H9 (cell line): ENCODE results near the gene ACSM5. TPM values are rescaled to one million over a fixed set of nuclear protein-coding genes. Genes with fewer than 3 reads are reported as not detected.

Experiments used
- DNase-seq: peaks from one replicate; pipeline ENCODE4 v3.0.0-alpha.2; 2017
- H2AFZ ChIP-seq: one replicate; pipeline ENCODE4 v1.6.1; 2013; ENCODE audit warnings: mild to moderate bottlenecking, low read length, control low read depth, moderate library complexity
- H2AK5ac ChIP-seq: 2 replicates; pipeline ENCODE4 v1.6.1; 2013; ENCODE audit warnings: low read length, control low read depth, mixed read lengths; ENCODE audit not compliant: insufficient read length
- H2BK120ac ChIP-seq: one replicate; pipeline ENCODE4 v1.6.1; 2013; ENCODE audit warnings: low read depth, mild to moderate bottlenecking, low read length, control low read depth, inconsistent platforms; ENCODE audit not compliant: poor library complexity, severe bottlenecking
- H2BK12ac ChIP-seq: 2 replicates; pipeline ENCODE4 v1.6.1; 2013; ENCODE audit warnings: low read length, control low read depth, mixed read lengths, low read depth; ENCODE audit not compliant: insufficient read length
- H2BK15ac ChIP-seq: 2 replicates; pipeline ENCODE4 v1.6.1; 2013; ENCODE audit warnings: low read depth, low read length, control low read depth
- H2BK20ac ChIP-seq: one replicate; pipeline ENCODE4 v1.6.1; 2013; ENCODE audit warnings: low read depth, mild to moderate bottlenecking, low read length, control low read depth, inconsistent platforms; ENCODE audit not compliant: poor library complexity, severe bottlenecking
- H2BK5ac ChIP-seq: 2 replicates; pipeline ENCODE4 v1.6.1; 2013; ENCODE audit warnings: low read length, control low read depth, mixed read lengths; ENCODE audit not compliant: insufficient read length
- H3K14ac ChIP-seq: 2 replicates; pipeline ENCODE4 v1.6.1; 2013; ENCODE audit warnings: low read length, control low read depth; ENCODE audit not compliant: insufficient read depth
- H3K18ac ChIP-seq: 2 replicates; pipeline ENCODE4 v1.6.1; 2013; ENCODE audit warnings: low read depth, mild to moderate bottlenecking, mixed read lengths, low read length, control low read depth; ENCODE audit not compliant: insufficient read length
- H3K23ac ChIP-seq: 2 replicates; pipeline ENCODE4 v1.6.1; 2013; ENCODE audit warnings: low read length, control low read depth, mixed read lengths, low read depth; ENCODE audit not compliant: insufficient read length
- H3K23me2 ChIP-seq: 2 replicates; pipeline ENCODE4 v1.6.1; 2013; ENCODE audit warnings: low read depth, mild to moderate bottlenecking, mixed read lengths, low read length, control low read depth; ENCODE audit not compliant: insufficient read length, poor library complexity, severe bottlenecking
- H3K27ac ChIP-seq: 2 replicates; pipeline ENCODE4 v1.5.1; 2013; ENCODE audit warnings: low read length, control low read depth, mixed read lengths, low read depth; ENCODE audit not compliant: insufficient read length
- H3K27me3 ChIP-seq: 2 replicates; pipeline ENCODE4 v1.6.1; 2013; ENCODE audit warnings: low read length, control low read depth, inconsistent platforms; ENCODE audit not compliant: insufficient read depth
- H3K4ac ChIP-seq: 2 replicates; pipeline ENCODE4 v1.6.1; 2013; ENCODE audit warnings: low read depth, mild to moderate bottlenecking, control low read depth, inconsistent platforms, low read length, moderate library complexity
- H3K4me1 ChIP-seq: 2 replicates; pipeline ENCODE4 v1.6.1; 2013; ENCODE audit warnings: low read length, control low read depth, inconsistent platforms; ENCODE audit not compliant: insufficient read depth
- H3K4me2 ChIP-seq: 2 replicates; pipeline ENCODE4 v1.6.1; 2013; ENCODE audit warnings: low read length, control low read depth, mixed read lengths; ENCODE audit not compliant: insufficient read length, insufficient read depth
- H3K56ac ChIP-seq: 2 replicates; pipeline ENCODE4 v1.6.1; 2013; ENCODE audit warnings: low read depth, mild to moderate bottlenecking, mixed read lengths, low read length, control low read depth; ENCODE audit not compliant: insufficient read length
- H3K79me1 ChIP-seq: 2 replicates; pipeline ENCODE4 v1.6.1; 2013; ENCODE audit warnings: low read depth, mild to moderate bottlenecking, moderate library complexity, low read length, control low read depth, inconsistent platforms; ENCODE audit not compliant: insufficient read depth, poor library complexity, severe bottlenecking
- H3K79me2 ChIP-seq: 2 replicates; pipeline ENCODE4 v1.6.1; 2013; ENCODE audit warnings: low read length, control low read depth, inconsistent platforms; ENCODE audit not compliant: insufficient read depth
- H3K9ac ChIP-seq: 2 replicates; pipeline ENCODE4 v1.6.1; 2013; ENCODE audit warnings: low read length, control low read depth, mixed read lengths; ENCODE audit not compliant: insufficient read length; ENCODE audit errors: extremely low read depth
- H3K9me3 ChIP-seq: one replicate; pipeline ENCODE4 v1.6.1; 2013; ENCODE audit warnings: low read depth, low read length, inconsistent platforms; ENCODE audit not compliant: control insufficient read depth
- H3T11ph ChIP-seq: one replicate; pipeline ENCODE4 v1.6.1; 2013; ENCODE audit warnings: mild to moderate bottlenecking, low read length, control low read depth, inconsistent platforms
- H4K20me1 ChIP-seq: one replicate; pipeline ENCODE4 v1.6.1; 2013; ENCODE audit not compliant: control insufficient read depth, insufficient read length, insufficient read depth
- H4K5ac ChIP-seq: 2 replicates; pipeline ENCODE4 v1.6.1; 2013; ENCODE audit warnings: low read depth, mild to moderate bottlenecking, mixed read lengths, low read length, control low read depth; ENCODE audit not compliant: insufficient read length
- H4K8ac ChIP-seq: replicated peaks from 2 replicates; pipeline ENCODE4 v1.6.1; 2013; ENCODE audit warnings: low read length, control low read depth, mixed read lengths, low read depth; ENCODE audit not compliant: insufficient read length
- H4K91ac ChIP-seq: 2 replicates; pipeline ENCODE4 v1.6.1; 2013; ENCODE audit warnings: low read depth, mild to moderate bottlenecking, moderate library complexity, mixed read lengths, low read length, control low read depth; ENCODE audit not compliant: insufficient read length
- H3K27ac Mint-ChIP-seq, 3 experiments: 2 replicates in 2 of 3; 3 replicates in 1 of 3; pipeline ENCODE4 v1.8.0; 2020 to 2021; ENCODE audit warnings: mixed read lengths in 3 of 3, mild to moderate bottlenecking in 1 of 3, moderate library complexity in 1 of 3
- H3K27me3 Mint-ChIP-seq: 2 replicates; pipeline ENCODE4 v1.8.0; 2021; ENCODE audit warnings: low read depth, mild to moderate bottlenecking, moderate library complexity, mixed read lengths
- H3K36me3 Mint-ChIP-seq, 3 experiments: 2 replicates in 2 of 3; 3 replicates in 1 of 3; pipeline ENCODE4 v1.8.0; 2020 to 2021; ENCODE audit warnings: low read depth in 3 of 3, mixed read lengths in 3 of 3; ENCODE audit not compliant: insufficient read depth in 1 of 3
- H3K4me1 Mint-ChIP-seq, 2 experiments: 2 replicates each; pipeline ENCODE4 v1.8.0; 2020; ENCODE audit warnings: mixed read lengths in 2 of 2
- H3K4me3 Mint-ChIP-seq, 2 experiments: 2 replicates in 1 of 2; 3 replicates in 1 of 2; pipeline ENCODE4 v1.8.0; 2020 to 2021; ENCODE audit warnings: mild to moderate bottlenecking in 2 of 2, mixed read lengths in 2 of 2, moderate library complexity in 1 of 2
- H3K9me3 Mint-ChIP-seq, 2 experiments: 2 replicates in 1 of 2; 3 replicates in 1 of 2; pipeline ENCODE4 v1.8.0; 2020; ENCODE audit warnings: mild to moderate bottlenecking in 2 of 2, mixed read lengths in 2 of 2, moderate library complexity in 1 of 2
- CTCF ChIP-seq: fragments of 200-600 bp; sonication (generic); conservative IDR thresholded peaks from 3 replicates; pipeline ENCODE4 v1.8.0; 2021; ENCODE audit warnings: antibody characterized with exemption, mild to moderate bottlenecking
- WGBS: extraction: QIAGEN DNeasy Blood & Tissue Kit; methylation state at CpG from one replicate; pipeline ENCODE4 v1.1.7; 2013; ENCODE audit warnings: missing lambda C conversion rate, low lambda C conversion rate, mixed read lengths; ENCODE audit not compliant: insufficient read length; ENCODE audit errors: extremely low coverage; 5-methylcytosine and 5-hydroxymethylcytosine counted together
- total RNA-seq: library from RNA; stranded (reverse); gene quantifications from 2 replicates; pipeline ENCODE4 v1.2.1, GENCODE V29; 2021

ACSM5 gene
- total RNA-seq, 1 experiment from 2014 or later = not detected

GRCh38 chr16:20387978-20388377 lies 21.4 kb upstream of the ACSM5 start:
- no peak overlapping the region for H4K91ac ChIP-seq
- no peaks in the 10 kb centered on the region for H3K9me3 ChIP-seq
- no peak overlapping the region for H3T11ph ChIP-seq
- no peak overlapping the region for H3K14ac ChIP-seq
- no peak overlapping the region for H2BK12ac ChIP-seq
- WGBS = no CpG with 5 or more reads among the region's 3 CpGs
- no peaks in the 10 kb centered on the region for H3K9me3 Mint-ChIP-seq
- no peak overlapping the region for H2AFZ ChIP-seq
- no peak overlapping the region for H3K23ac ChIP-seq
- no peak for DNase-seq
- H4K5ac ChIP-seq = no peak overlapping the region
- H3K79me2 ChIP-seq = no peaks in the 10 kb centered on the region
- H4K8ac ChIP-seq = no peak overlapping the region
- no peak overlapping the region for H3K9ac ChIP-seq
- no peak overlapping the region for H3K4me2 ChIP-seq
- no peak overlapping the region for H2BK5ac ChIP-seq
- H2BK120ac ChIP-seq = no peak overlapping the region
- H2BK20ac ChIP-seq = no peak overlapping the region
- no peak overlapping the region for H3K27ac ChIP-seq
- H4K20me1 ChIP-seq = no peaks in the 10 kb centered on the region
- no peak overlapping the region for H3K4me3 Mint-ChIP-seq
- no peak overlapping the region for H3K56ac ChIP-seq
- H3K36me3 Mint-ChIP-seq = no peaks in the 10 kb centered on the region
- H3K4me1 Mint-ChIP-seq = peaks cover 7 to 9% of the 10 kb centered on the region in 2 experiments
- no peak overlapping the region for H2BK15ac ChIP-seq
- H3K23me2 ChIP-seq = peaks cover 5% of the 10 kb centered on the region
- no peaks in the 10 kb centered on the region for H3K4me1 ChIP-seq
- H3K18ac ChIP-seq = no peak overlapping the region
- H3K27me3 Mint-ChIP-seq = peaks cover 10% of the 10 kb centered on the region
- no peak for TF ChIP-seq CTCF
- H3K27ac Mint-ChIP-seq = no peak overlapping the region
- H3K4ac ChIP-seq = no peak overlapping the region
- H3K27me3 ChIP-seq = no peaks in the 10 kb centered on the region
- H3K79me1 ChIP-seq = no peaks in the 10 kb centered on the region
- no peak overlapping the region for H2AK5ac ChIP-seq
